ENCODE data around the gene PAX3.
"Not testable (repeated sequence)": the region's sequence is repeated elsewhere in the genome, so short reads cannot be mapped to it uniquely, and the experiment has no call there.

PAX3 gene

GRCh38 chr2:222217712-222218111, 81.1 kb downstream of the PAX3 start:
- no peak for FAIRE-seq
- DNase-seq (ENCODE audit: low spot score) = no peak

- DNase-seq (ENCODE audit: low spot score) (no peak), FAIRE-seq (no peak)
These were observed 83.9 kb downstream of the PAX3 start for GRCh38 chr2:222214885-222215284.

DNA sequence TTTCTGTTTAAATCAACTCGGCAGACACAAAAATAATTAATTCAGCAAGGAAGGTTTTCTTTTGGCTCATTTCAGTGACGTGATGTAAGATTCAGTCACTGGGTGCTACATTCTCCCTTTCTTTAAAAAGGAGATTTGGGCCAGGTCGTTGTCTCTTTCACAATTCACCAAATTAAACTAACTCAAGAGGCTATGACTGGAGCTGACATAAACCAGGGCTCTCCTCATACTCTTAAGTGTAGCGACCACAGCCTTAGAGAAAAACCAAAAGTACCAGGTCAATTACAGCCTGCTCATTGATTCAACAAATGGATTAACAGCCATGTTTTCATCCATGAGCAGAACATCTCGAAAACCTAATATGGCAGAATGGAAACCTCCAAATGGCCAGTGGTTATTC, 85.7 kb downstream of the PAX3 start:
- FAIRE-seq = no peak

DNA sequence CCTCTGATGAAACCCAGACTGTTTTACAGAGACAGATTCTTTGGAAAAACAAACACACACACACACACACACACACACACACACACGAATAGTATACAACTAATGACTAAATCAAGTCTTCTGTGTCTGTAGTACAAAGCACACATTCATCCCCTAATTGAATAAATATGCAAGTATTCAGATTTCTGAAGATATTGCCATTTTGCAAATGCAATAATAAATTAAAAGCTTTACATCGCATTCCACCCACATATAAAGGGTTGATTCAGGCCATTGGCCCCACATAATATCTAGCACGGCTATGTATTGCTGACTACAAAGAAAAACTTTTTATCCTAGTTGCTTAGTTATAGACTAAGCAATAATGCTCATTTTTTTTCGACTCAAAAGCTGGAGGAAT, 86.2 kb downstream of the PAX3 start:
- FAIRE-seq = no peak
- no peak for DNase-seq (ENCODE audit: low spot score)

More for the DNA sequence above, 85.7 kb downstream of the PAX3 start:
- DNase-seq (ENCODE audit: low spot score) = no peak

GRCh38 chr2:222208010-222208690, 90.6 kb downstream of the PAX3 start:
- DNase-seq (ENCODE audit: low spot score) (no peak), FAIRE-seq (no peak)

DNA sequence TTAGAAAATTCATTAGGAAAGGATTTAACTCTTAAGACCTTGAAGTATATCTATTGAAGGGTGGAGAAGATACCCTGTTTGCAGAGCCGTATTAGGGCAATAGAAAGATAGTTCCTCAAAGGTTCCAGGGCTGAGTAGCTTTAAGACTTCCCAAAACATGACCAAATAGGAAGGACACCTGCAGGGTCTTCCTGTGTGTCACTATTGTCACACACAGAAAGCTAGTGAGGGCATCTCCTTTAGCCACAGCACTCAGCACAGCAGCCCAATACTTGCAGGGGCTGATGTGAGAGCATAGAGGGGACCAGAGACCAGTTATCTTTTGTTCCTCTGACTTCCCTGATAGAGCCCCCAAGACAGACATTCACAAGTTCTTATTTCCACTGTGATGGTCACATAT, 93.7 kb downstream of the PAX3 start:
- FAIRE-seq (no peak), DNase-seq (ENCODE audit: low spot score) (no peak)

DNA sequence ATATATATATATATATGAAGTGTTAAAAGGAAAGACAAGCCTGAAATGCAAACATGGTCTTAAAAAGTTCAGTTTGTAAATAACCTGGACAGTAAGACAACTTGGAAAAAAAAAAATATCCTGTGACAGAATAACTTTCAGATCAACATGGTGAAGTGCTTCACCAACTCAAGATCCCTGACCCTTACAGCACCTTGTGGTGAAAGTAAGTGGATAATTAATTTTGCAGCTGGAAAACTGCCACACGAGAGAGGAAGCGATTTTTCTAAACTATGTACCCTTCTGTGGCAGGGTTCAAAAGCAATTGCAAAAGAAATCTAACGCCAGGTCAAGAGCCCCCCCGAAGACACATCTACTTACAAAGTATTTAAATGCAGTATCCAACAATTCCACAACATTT, 95.8 kb downstream of the PAX3 start:
- no peak for DNase-seq (ENCODE audit: low spot score)
- no peak for FAIRE-seq

GRCh38 chr2:222196159-222196558, 102.6 kb downstream of the PAX3 start:
- no peak for DNase-seq (ENCODE audit: low spot score)
- no peak for FAIRE-seq

GRCh38 chr2:222194669-222195068, 104.1 kb downstream of the PAX3 start:
- DNase-seq (ENCODE audit: low spot score) (no peak), FAIRE-seq (no peak)

GRCh38 chr2:222193328-222193983, 105.3 kb downstream of the PAX3 start:
- no peak for DNase-seq (ENCODE audit: low spot score)
- no peak for FAIRE-seq

- FAIRE-seq (no peak), DNase-seq (ENCODE audit: low spot score) (no peak)
These were observed 118.2 kb downstream of the PAX3 start for GRCh38 chr2:222180619-222181018.

DNA sequence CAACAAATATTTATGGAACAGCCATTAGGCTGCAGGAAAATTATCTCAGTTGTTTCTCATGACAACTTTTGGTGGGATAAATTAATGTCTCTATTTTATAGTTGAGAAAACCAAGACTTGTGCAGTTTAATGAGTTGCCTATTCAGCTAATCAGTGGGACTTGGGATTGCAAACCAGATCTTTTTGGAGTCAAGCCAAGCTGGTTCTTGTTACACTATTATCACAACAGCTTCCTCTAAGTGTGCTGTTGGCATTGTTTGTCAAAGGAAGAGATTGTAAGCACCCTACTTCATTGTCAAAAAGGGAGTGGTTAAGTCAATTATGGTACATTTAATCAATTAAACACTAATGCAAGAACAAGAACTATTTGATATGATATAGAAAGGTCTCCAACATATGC, 119.2 kb downstream of the PAX3 start:
- FAIRE-seq = no peak
- DNase-seq (ENCODE audit: low spot score) = no peak

GRCh38 chr2:222178450-222178849, 120.3 kb downstream of the PAX3 start:
- DNase-seq (ENCODE audit: low spot score) (no peak), FAIRE-seq (no peak)

- DNase-seq (ENCODE audit: low spot score) = no peak
- FAIRE-seq = no peak
These were observed 121.9 kb downstream of the PAX3 start for GRCh38 chr2:222176890-222177289.

DNA sequence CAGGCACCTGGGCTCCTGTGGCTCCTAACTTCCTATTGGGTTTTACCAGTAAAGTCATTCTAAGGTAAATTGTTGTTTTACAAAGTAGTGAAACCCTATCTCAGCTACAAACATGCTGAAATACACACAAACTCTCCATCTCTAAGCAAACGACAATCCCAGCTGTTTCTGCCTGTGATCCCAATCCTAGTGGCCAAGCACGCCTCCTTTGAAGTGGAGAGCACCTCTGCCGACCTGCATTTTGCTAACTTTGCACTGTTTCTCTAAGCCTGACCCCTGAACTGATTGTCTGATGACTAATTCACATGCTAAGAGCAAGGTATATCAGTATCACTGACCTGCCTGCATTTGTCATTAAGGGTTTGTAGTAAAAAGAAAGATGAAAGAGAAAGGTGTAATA, 124.3 kb downstream of the PAX3 start:
- FAIRE-seq = no peak

DNA sequence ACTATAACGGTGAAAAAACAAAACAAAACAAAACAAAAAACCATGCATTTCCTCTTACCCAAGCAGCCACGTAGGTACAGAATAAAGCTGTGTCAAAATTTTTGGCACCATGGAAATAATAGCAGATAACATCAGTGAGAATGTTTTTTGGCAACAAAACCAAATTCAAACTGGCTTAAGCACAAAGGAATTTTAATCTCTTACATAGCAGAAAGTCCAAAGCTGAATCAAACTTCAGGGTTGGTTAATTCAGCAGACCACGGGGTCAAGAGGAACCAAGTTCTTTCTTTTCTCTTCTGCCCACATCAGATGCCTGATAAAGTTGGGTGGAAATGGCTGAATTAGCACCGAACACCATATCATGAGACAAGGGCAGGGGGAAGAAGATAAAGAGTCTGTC, 129.5 kb downstream of the PAX3 start:
- no peak for FAIRE-seq
- peak; percentile 8 for DNase-seq (ENCODE audit: low spot score)

More for the DNA sequence above, 124.3 kb downstream of the PAX3 start:
- no peak for DNase-seq (ENCODE audit: low spot score)

- FAIRE-seq (no peak), DNase-seq (ENCODE audit: low spot score) (no peak)
These were observed 131.0 kb downstream of the PAX3 start for GRCh38 chr2:222167762-222168161.

GRCh38 chr2:222160944-222161343, 137.9 kb downstream of the PAX3 start:
- no peak for FAIRE-seq

DNA sequence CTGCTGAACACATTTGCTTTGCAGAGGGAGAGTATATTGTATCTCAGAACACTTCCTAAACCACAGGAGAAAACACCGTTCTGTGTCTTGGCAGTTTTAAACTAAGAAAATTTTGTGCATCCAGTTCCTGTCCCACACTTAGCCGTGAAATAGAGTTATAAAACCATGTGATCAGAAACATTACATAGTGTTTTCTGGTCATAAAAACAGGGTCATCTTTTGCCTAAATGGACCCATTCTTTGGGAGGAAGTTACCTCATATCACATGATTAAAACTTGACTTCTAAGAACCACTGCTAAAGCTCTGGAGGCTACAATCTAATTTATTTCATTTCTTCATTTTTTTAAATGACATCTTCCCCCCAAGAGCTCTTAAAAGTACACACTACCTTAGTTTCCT, 138.7 kb downstream of the PAX3 start:
- FAIRE-seq (no peak), DNase-seq (ENCODE audit: low spot score) (no peak)

More at GRCh38 chr2:222160944-222161343, 137.9 kb downstream of the PAX3 start:
- no peak for DNase-seq (ENCODE audit: low spot score)

GRCh38 chr2:222159221-222159620, 139.6 kb downstream of the PAX3 start:
- no peak for FAIRE-seq
- DNase-seq (ENCODE audit: low spot score) = no peak

- not testable (repeated sequence) for DNase-seq (ENCODE audit: low spot score); FAIRE-seq
These were observed 143.7 kb downstream of the PAX3 start for GRCh38 chr2:222155003-222155664.

All from RCC 7860 (cell line).